ENCODE results near the gene TTC33.

GRCh38 chr5:40776658-40776977 is 20.9 kb upstream of the TTC33 start:
- TF ChIP-seq CTCF (IDR thresholded peaks at IDR 0.05; ENCODE audit: poor library complexity, severe bottlenecking), result no peak
- TF ChIP-seq MXI1 (conservative IDR thresholded peaks at IDR 0.05; ENCODE audit: poor library complexity, severe bottlenecking), result no peak
- TF ChIP-seq EZH2 (IDR thresholded peaks at IDR 0.05; ENCODE audit: borderline replicate concordance, insufficient read depth, low read length, poor library complexity, severe bottlenecking), result no peak

Data from neural cell (in vitro differentiated cells).